Measurements from ENCODE around the gene KRT33A. TPM values are rescaled to one million over a fixed set of nuclear protein-coding genes. Genes with fewer than 3 reads are reported as not detected.

KRT33A gene
- total and polyA plus RNA-seq, 2 experiments from 2014 or later = not detected

DNA sequence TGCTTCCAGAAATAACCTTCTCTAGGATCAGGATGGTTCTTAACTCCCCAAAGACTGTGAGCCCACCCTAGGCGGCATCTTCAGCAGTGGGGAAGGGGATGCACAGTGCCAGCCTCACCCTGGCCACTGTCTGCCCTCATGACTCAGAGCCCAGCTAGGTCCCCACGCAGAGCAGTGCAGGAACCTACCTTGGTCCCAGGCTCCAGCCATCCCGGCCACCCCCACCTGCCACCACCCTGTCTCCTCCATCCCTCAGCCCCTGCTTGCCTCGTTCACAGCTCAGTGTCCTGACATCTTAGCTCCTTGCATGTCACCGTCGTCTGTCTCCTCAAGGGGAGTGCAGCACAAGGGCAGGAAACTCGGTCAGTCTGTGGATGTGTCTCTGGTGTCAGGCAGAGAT is 19.0 kb downstream of the KRT33A start (continued):
- TF ChIP-seq, protein P1, sequence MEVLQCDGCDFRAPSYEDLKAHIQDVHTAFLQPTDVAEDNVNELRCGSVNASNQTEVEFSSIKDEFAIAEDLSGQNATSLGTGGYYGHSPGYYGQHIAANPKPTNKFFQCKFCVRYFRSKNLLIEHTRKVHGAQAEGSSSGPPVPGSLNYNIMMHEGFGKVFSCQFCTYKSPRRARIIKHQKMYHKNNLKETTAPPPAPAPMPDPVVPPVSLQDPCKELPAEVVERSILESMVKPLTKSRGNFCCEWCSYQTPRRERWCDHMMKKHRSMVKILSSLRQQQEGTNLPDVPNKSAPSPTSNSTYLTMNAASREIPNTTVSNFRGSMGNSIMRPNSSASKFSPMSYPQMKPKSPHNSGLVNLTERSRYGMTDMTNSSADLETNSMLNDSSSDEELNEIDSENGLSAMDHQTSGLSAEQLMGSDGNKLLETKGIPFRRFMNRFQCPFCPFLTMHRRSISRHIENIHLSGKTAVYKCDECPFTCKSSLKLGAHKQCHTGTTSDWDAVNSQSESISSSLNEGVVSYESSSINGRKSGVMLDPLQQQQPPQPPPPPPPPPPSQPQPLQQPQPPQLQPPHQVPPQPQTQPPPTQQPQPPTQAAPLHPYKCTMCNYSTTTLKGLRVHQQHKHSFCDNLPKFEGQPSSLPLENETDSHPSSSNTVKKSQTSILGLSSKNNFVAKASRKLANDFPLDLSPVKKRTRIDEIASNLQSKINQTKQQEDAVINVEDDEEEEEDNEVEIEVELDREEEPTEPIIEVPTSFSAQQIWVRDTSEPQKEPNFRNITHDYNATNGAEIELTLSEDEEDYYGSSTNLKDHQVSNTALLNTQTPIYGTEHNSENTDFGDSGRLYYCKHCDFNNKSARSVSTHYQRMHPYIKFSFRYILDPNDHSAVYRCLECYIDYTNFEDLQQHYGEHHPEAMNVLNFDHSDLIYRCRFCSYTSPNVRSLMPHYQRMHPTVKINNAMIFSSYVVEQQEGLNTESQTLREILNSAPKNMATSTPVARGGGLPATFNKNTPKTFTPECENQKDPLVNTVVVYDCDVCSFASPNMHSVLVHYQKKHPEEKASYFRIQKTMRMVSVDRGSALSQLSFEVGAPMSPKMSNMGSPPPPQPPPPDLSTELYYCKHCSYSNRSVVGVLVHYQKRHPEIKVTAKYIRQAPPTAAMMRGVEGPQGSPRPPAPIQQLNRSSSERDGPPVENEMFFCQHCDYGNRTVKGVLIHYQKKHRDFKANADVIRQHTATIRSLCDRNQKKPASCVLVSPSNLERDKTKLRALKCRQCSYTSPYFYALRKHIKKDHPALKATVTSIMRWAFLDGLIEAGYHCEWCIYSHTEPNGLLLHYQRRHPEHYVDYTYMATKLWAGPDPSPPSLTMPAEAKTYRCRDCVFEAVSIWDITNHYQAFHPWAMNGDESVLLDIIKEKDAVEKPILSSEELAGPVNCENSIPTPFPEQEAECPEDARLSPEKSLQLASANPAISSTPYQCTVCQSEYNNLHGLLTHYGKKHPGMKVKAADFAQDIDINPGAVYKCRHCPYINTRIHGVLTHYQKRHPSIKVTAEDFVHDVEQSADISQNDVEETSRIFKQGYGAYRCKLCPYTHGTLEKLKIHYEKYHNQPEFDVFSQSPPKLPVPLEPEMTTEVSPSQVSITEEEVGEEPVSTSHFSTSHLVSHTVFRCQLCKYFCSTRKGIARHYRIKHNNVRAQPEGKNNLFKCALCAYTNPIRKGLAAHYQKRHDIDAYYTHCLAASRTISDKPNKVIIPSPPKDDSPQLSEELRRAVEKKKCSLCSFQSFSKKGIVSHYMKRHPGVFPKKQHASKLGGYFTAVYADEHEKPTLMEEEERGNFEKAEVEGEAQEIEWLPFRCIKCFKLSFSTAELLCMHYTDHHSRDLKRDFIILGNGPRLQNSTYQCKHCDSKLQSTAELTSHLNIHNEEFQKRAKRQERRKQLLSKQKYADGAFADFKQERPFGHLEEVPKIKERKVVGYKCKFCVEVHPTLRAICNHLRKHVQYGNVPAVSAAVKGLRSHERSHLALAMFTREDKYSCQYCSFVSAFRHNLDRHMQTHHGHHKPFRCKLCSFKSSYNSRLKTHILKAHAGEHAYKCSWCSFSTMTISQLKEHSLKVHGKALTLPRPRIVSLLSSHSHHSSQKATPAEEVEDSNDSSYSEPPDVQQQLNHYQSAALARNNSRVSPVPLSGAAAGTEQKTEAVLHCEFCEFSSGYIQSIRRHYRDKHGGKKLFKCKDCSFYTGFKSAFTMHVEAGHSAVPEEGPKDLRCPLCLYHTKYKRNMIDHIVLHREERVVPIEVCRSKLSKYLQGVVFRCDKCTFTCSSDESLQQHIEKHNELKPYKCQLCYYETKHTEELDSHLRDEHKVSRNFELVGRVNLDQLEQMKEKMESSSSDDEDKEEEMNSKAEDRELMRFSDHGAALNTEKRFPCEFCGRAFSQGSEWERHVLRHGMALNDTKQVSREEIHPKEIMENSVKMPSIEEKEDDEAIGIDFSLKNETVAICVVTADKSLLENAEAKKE (CRISPR knock-in tag; IDR thresholded peaks at IDR 0.05) = no peak
- no peak for TF ChIP-seq JUNB (IDR thresholded peaks at IDR 0.05; ENCODE audit: unreplicated experiment)

GRCh38 chr17:41329279-41329948 is 21.2 kb downstream of the KRT33A start:
- no peaks in the 10 kb centered on the region for H3K36me3 ChIP-seq (ENCODE audit: insufficient read depth)
- no peak overlapping the region for H3K4me3 Mint-ChIP-seq
- no peaks in the 10 kb centered on the region for H3K9me3 Mint-ChIP-seq
- H3K4me2 ChIP-seq = no peak overlapping the region
- 0 out of 2 replicates have a peak overlapping the region, but pooled peaks have one; percentile 38 for H2AFZ ChIP-seq
- H3K9me2 ChIP-seq (ENCODE audit: insufficient read depth) = no peaks in the 10 kb centered on the region
- no peaks in the 10 kb centered on the region for H3K4me1 ChIP-seq (ENCODE audit: insufficient read depth)
- H3K4me3 ChIP-seq = no peak overlapping the region
- no peak overlapping the region for H3K27ac Mint-ChIP-seq
- H3K36me3 Mint-ChIP-seq (ENCODE audit: low read depth) = no peaks in the 10 kb centered on the region
- no peak overlapping the region for H3K27ac ChIP-seq (ENCODE audit: low read depth)
- H3K4me1 Mint-ChIP-seq = no peaks in the 10 kb centered on the region
- ATAC-seq (peak; percentile 91), DNase-seq (ENCODE audit: low spot score) (peak; percentile 77)
- H4K20me1 ChIP-seq (replicated peaks; ENCODE audit: insufficient read depth) = no peaks in the 10 kb centered on the region
- no peaks in the 10 kb centered on the region for H3K79me2 ChIP-seq (replicated peaks; ENCODE audit: insufficient read depth)
- TF ChIP-seq, protein P1 (CRISPR knock-in tag; IDR thresholded peaks at IDR 0.05) = no peak
- TF ChIP-seq, protein P2, sequence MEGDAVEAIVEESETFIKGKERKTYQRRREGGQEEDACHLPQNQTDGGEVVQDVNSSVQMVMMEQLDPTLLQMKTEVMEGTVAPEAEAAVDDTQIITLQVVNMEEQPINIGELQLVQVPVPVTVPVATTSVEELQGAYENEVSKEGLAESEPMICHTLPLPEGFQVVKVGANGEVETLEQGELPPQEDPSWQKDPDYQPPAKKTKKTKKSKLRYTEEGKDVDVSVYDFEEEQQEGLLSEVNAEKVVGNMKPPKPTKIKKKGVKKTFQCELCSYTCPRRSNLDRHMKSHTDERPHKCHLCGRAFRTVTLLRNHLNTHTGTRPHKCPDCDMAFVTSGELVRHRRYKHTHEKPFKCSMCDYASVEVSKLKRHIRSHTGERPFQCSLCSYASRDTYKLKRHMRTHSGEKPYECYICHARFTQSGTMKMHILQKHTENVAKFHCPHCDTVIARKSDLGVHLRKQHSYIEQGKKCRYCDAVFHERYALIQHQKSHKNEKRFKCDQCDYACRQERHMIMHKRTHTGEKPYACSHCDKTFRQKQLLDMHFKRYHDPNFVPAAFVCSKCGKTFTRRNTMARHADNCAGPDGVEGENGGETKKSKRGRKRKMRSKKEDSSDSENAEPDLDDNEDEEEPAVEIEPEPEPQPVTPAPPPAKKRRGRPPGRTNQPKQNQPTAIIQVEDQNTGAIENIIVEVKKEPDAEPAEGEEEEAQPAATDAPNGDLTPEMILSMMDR (conservative IDR thresholded peaks at IDR 0.05; ENCODE audit: low read depth in 2 of 2) = peak; percentile 56 to 88
- H3K27me3 Mint-ChIP-seq (ENCODE audit: insufficient read depth, low read depth, poor library complexity) = peaks cover 6% of the 10 kb centered on the region
- H3F3A ChIP-seq (replicated peaks; ENCODE audit: low read depth) = no peaks in the 10 kb centered on the region
- no peaks in the 10 kb centered on the region for H3K27me3 ChIP-seq (ENCODE audit: insufficient read depth)

All from GM23338 (cell line).